SK-N-SH (cell line): ENCODE data around the gene DLX5. TPM values are rescaled to one million over a fixed set of nuclear protein-coding genes. Genes with fewer than 3 reads are reported as not detected.

ENCODE experiments used
- CTCF ChIA-PET: fragments of 300-600, 350-600 bp; formaldehyde crosslinking; extraction: SDS; loops from one replicate; lab custom pipeline; 2021; lab: Yijun Ruan, JAX
- POLR2A ChIA-PET: fragments of 350-600 bp; sonication (Branson Sonifier 250); formaldehyde crosslinking; extraction: SDS; loops from one replicate; lab custom pipeline; 2020; ENCODE audit warnings: antibody characterized with exemption, inconsistent platforms; lab: Yijun Ruan, JAX
- DNase-seq: peaks from one replicate; pipeline ENCODE4 v3.0.0; 2012
- H2AFZ ChIP-seq: fragments of 200-600 bp; sonication (generic); 2 replicates; pipeline ENCODE4 v1.8.1; 2016; ENCODE audit warnings: antibody characterized with exemption, mild to moderate bottlenecking, low read depth
- H3F3A ChIP-seq: fragments of 200-600 bp; sonication (generic); replicated peaks from 2 replicates; pipeline ENCODE3; 2016; ENCODE audit warnings: antibody characterized with exemption, mild to moderate bottlenecking; ENCODE audit not compliant: insufficient read depth
- H3K27ac ChIP-seq, 2 experiments: fragments of 200-500 bp in 1 of 2; fragments of 200-600 bp in 1 of 2; sonication (Bioruptor generic) in 1 of 2; sonication (generic), shearing (Covaris generic) in 1 of 2; 2 replicates each; pipeline versions ENCODE4 v1.5.1 to v1.6.1; 2014 to 2016; ENCODE audit warnings: low read depth in 2 of 2, inconsistent platforms in 1 of 2, low read length in 1 of 2, mild to moderate bottlenecking in 1 of 2, mixed read lengths in 1 of 2
- H3K27me3 ChIP-seq: fragments of 200-600 bp; sonication (generic), shearing (Covaris generic); 2 replicates; pipeline ENCODE4 v1.6.1; 2016; ENCODE audit warnings: mixed run types; ENCODE audit not compliant: insufficient read depth
- H3K36me3 ChIP-seq, 2 experiments: fragments of 200-500 bp in 1 of 2; fragments of 200-600 bp in 1 of 2; sonication (Bioruptor generic) in 1 of 2; sonication (generic) in 1 of 2; replicated peaks in 1 of 2; 2 replicates each; pipeline versions ENCODE3 to v1.5.1; 2014 to 2016; ENCODE audit warnings: low read length in 1 of 2, mild to moderate bottlenecking in 1 of 2; ENCODE audit not compliant: insufficient read depth in 2 of 2, control insufficient read depth in 1 of 2
- H3K4me1 ChIP-seq, 2 experiments: fragments of 200-500 bp in 1 of 2; fragments of 200-600 bp in 1 of 2; sonication (Bioruptor generic) in 1 of 2; sonication (generic), shearing (Covaris generic) in 1 of 2; 2 replicates each; pipeline versions ENCODE4 v1.5.1 to v1.6.1; 2014 to 2016; ENCODE audit warnings: low read depth in 1 of 2, low read length in 1 of 2, mixed run types in 1 of 2; ENCODE audit not compliant: insufficient read depth in 2 of 2, control insufficient read depth in 1 of 2
- H3K4me2 ChIP-seq: fragments of 200-600 bp; sonication (generic), shearing (Covaris generic); 2 replicates; pipeline ENCODE4 v1.6.1; 2017; ENCODE audit warnings: mixed run types
- H3K4me3 ChIP-seq, 2 experiments: fragments of 200-500 bp in 1 of 2; fragments of 200-600 bp in 1 of 2; sonication (Bioruptor generic) in 1 of 2; sonication (generic), shearing (Covaris generic) in 1 of 2; 2 replicates each; pipeline versions ENCODE4 v1.5.1 to v1.8.1; 2014 to 2016; ENCODE audit warnings: low read depth in 2 of 2, inconsistent platforms in 1 of 2, low read length in 1 of 2, mild to moderate bottlenecking in 1 of 2, mixed read lengths in 1 of 2, moderate library complexity in 1 of 2
- H3K79me2 ChIP-seq: fragments of 200-600 bp; sonication (generic); 2 replicates; pipeline ENCODE4 v1.8.1; 2017; ENCODE audit warnings: mild to moderate bottlenecking; ENCODE audit not compliant: insufficient read depth
- H3K9ac ChIP-seq: fragments of 200-600 bp; sonication (generic); 2 replicates; pipeline ENCODE4 v1.6.1; 2017; ENCODE audit warnings: mixed run types
- H3K9me2 ChIP-seq: fragments of 200-600 bp; sonication (generic); 2 replicates; pipeline ENCODE4 v1.6.1; 2017; ENCODE audit warnings: mixed run types
- H3K9me3 ChIP-seq: fragments of 200-600 bp; sonication (generic); 2 replicates; pipeline ENCODE4 v1.6.1; 2017; ENCODE audit warnings: mixed run types, mild to moderate bottlenecking, moderate library complexity
- H4K20me1 ChIP-seq: fragments of 200-600 bp; sonication (generic); 2 replicates; pipeline ENCODE4 v1.6.1; 2017; ENCODE audit warnings: mild to moderate bottlenecking, mixed run types; ENCODE audit not compliant: insufficient read depth
- CTCF ChIP-seq: fragments of 200-600 bp; sonication (generic); IDR thresholded peaks from 2 replicates; pipeline ENCODE4 v1.6.1; 2017; ENCODE audit warnings: antibody characterized with exemption, mild to moderate bottlenecking, moderate library complexity
- ELF1 ChIP-seq: IDR thresholded peaks from 2 replicates; pipeline ENCODE4 v1.4.0; 2012
- EZH2phosphoT487 ChIP-seq: fragments of 200-600 bp; sonication (generic); IDR thresholded peaks from 2 replicates; pipeline ENCODE4 v1.6.1; 2017; ENCODE audit warnings: low read depth, mixed run types, mild to moderate bottlenecking, antibody characterized with exemption, moderate library complexity, borderline replicate concordance
- FOSL2 ChIP-seq: IDR thresholded peaks from 2 replicates; pipeline ENCODE4 v1.4.0; 2012; ENCODE audit warnings: low read depth, mild to moderate bottlenecking, moderate library complexity, borderline replicate concordance
- FOXM1 ChIP-seq: IDR thresholded peaks from 2 replicates; pipeline ENCODE4 v1.4.0; 2012; ENCODE audit warnings: low read depth, mild to moderate bottlenecking
- GABPA ChIP-seq: IDR thresholded peaks from 2 replicates; pipeline ENCODE4 v1.4.0; 2012; ENCODE audit warnings: low read depth, mild to moderate bottlenecking
- MXI1 ChIP-seq: IDR thresholded peaks from 2 replicates; pipeline ENCODE4 v1.6.1; 2012; ENCODE audit warnings: mild to moderate bottlenecking, low read depth, low read length, improper control_type of control experiment
- NFIC ChIP-seq: IDR thresholded peaks from 2 replicates; pipeline ENCODE4 v1.4.0; 2012; ENCODE audit warnings: borderline replicate concordance
- NRF1 ChIP-seq: IDR thresholded peaks from 2 replicates; pipeline ENCODE4 v1.6.1; 2012; ENCODE audit warnings: low read depth, mild to moderate bottlenecking, low read length
- POLR2AphosphoS5 ChIP-seq: IDR thresholded peaks from 2 replicates; pipeline ENCODE4 v1.6.1; 2012; ENCODE audit warnings: low read depth, low read length
- RCOR1 ChIP-seq: fragments of 150-350 bp; IDR thresholded peaks from 2 replicates; pipeline ENCODE4 v1.6.1; 2017; ENCODE audit warnings: antibody characterized with exemption, low read length
- RFX5 ChIP-seq: IDR thresholded peaks from 2 replicates; pipeline ENCODE4 v1.6.1; 2012; ENCODE audit warnings: mild to moderate bottlenecking, improper control_type of control experiment, low read length
- SIN3A ChIP-seq: IDR thresholded peaks from 2 replicates; pipeline ENCODE4 v1.6.1; 2012; ENCODE audit warnings: low read depth, mild to moderate bottlenecking, low read length, moderate library complexity, borderline replicate concordance
- TAF1 ChIP-seq: IDR thresholded peaks from 2 replicates; pipeline ENCODE4 v1.6.1; 2012; ENCODE audit warnings: low read depth, mild to moderate bottlenecking, low read length, moderate library complexity, borderline replicate concordance
- TEAD4 ChIP-seq: IDR thresholded peaks from 2 replicates; pipeline ENCODE4 v1.4.0; 2012; ENCODE audit warnings: mild to moderate bottlenecking, borderline replicate concordance; ENCODE audit not compliant: insufficient read depth
- YY1 ChIP-seq: IDR thresholded peaks from 2 replicates; pipeline ENCODE4 v1.4.0; 2012; ENCODE audit warnings: low read depth, mild to moderate bottlenecking
- WGBS: methylation state at CpG from one replicate; pipeline ENCODE4 v1.1.6; 2017; ENCODE audit warnings: low lambda C conversion rate; 5-methylcytosine and 5-hydroxymethylcytosine counted together
- polyA plus RNA-seq, 3 experiments: library from polyadenylated mRNA; depleted of rRNA; stranded (reverse); fragments of >200 nt; gene quantifications; 2 replicates each; pipeline ENCODE4 v1.2.3, GENCODE V29; 2012
- TF ChIP-seq, protein P1 (sequence below): fragments of 150-350 bp; IDR thresholded peaks from 2 replicates; pipeline ENCODE4 v1.6.1; 2016; ENCODE audit warnings: mild to moderate bottlenecking, low read depth, low read length
- TF ChIP-seq, protein P2 (sequence below): fragments of 150-350 bp; IDR thresholded peaks from 2 replicates; pipeline ENCODE4 v1.6.1; 2017; ENCODE audit warnings: antibody characterized with exemption, low read length, low read depth, borderline replicate concordance
- TF ChIP-seq, protein P3 (sequence below): IDR thresholded peaks from 2 replicates; pipeline ENCODE4 v1.4.0; 2012; ENCODE audit warnings: low read depth

Gene DLX5
- polyA plus RNA-seq, 1 of the 3 experiments (the other 2 are of a cell fraction) = not detected

- Histone ChIP-seq H3K27me3 (no peaks in the 10 kb centered on the region), H3K36me3 (no peaks in the 10 kb centered on the region), H3K9ac (no peak overlapping the region), H3K4me2 (no peak overlapping the region), H3K4me1 (peaks cover 0 to 8% of the 10 kb centered on the region in 2 experiments; a peak in 1 of 4 replicates), H3F3A (no peaks in the 10 kb centered on the region), H3K4me3 (no peak overlapping the region), H3K9me2 (no peaks in the 10 kb centered on the region), H3K27ac (no peak overlapping the region), H3K79me2 (no peaks in the 10 kb centered on the region), H2AFZ (no peak overlapping the region), H3K9me3 (no peaks in the 10 kb centered on the region), H4K20me1 (no peaks in the 10 kb centered on the region)
- ChIA-PET CTCF (interaction anchor here (0.9 to 1.6 kb wide), 6 partner anchors 10 to 1086 kb away, joined by 3 to 6 read pairs (median 4); no protein-coding TSS in a partner anchor), POLR2A (no interaction called here)
- 82% methylated on average over 39 of the region's 39 CpGs for WGBS
- TF ChIP-seq NFIC (no peak), YY1 (no peak), MXI1 (no peak), GABPA (no peak), FOSL2 (no peak), FOXM1 (no peak), NRF1 (no peak), EZH2phosphoT487 (no peak), SIN3A (no peak), POLR2AphosphoS5 (no peak), RCOR1 (no peak), RFX5 (no peak), TEAD4 (no peak), TAF1 (no peak), CTCF (no peak), ELF1 (no peak)
- TF ChIP-seq, protein P1, sequence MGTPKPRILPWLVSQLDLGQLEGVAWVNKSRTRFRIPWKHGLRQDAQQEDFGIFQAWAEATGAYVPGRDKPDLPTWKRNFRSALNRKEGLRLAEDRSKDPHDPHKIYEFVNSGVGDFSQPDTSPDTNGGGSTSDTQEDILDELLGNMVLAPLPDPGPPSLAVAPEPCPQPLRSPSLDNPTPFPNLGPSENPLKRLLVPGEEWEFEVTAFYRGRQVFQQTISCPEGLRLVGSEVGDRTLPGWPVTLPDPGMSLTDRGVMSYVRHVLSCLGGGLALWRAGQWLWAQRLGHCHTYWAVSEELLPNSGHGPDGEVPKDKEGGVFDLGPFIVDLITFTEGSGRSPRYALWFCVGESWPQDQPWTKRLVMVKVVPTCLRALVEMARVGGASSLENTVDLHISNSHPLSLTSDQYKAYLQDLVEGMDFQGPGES = no peak
- TF ChIP-seq, protein P2, sequence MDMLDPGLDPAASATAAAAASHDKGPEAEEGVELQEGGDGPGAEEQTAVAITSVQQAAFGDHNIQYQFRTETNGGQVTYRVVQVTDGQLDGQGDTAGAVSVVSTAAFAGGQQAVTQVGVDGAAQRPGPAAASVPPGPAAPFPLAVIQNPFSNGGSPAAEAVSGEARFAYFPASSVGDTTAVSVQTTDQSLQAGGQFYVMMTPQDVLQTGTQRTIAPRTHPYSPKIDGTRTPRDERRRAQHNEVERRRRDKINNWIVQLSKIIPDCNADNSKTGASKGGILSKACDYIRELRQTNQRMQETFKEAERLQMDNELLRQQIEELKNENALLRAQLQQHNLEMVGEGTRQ = no peak
- TF ChIP-seq, protein P3, sequence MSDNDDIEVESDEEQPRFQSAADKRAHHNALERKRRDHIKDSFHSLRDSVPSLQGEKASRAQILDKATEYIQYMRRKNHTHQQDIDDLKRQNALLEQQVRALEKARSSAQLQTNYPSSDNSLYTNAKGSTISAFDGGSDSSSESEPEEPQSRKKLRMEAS = no peak
- peak; percentile 7 for DNase-seq
These were observed 22.7 kb downstream of the DLX5 start for GRCh38 chr7:97001656-97002554.
